ENCODE measurements around the gene RPS15.

Gene RPS15

GRCh38 chr19:1466018-1466460 is 27.8 kb downstream of the RPS15 start:
- Histone ChIP-seq H3K4me3 (ENCODE audit: low read depth in 1 of 2, low read length in 1 of 2) (no peak overlapping the region), H3K36me3 (peaks cover 4% of the 10 kb centered on the region), H3K27me3 (peaks cover 79% of the 10 kb centered on the region), H3K9me3 (no peaks in the 10 kb centered on the region), H3K4me1 (ENCODE audit: control insufficient read depth in 1 of 2, insufficient read depth in 1 of 2, low read depth in 1 of 2, low read length in 1 of 2) (peaks cover 12 to 38% of the 10 kb centered on the region in 2 experiments), H3K27ac (no peak overlapping the region)
- TF ChIP-seq CTCF (IDR thresholded peaks at IDR 0.05) = no peak

GRCh38 chr19:1466461-1467214 is 28.4 kb downstream of the RPS15 start:
- H3K4me3 ChIP-seq (ENCODE audit: low read depth in 1 of 2, low read length in 1 of 2) = no peak overlapping the region
- no peaks in the 10 kb centered on the region for H3K9me3 ChIP-seq
- no peak overlapping the region for H3K27ac ChIP-seq
- peaks cover 17 to 44% of the 10 kb centered on the region in 2 experiments for H3K4me1 ChIP-seq (ENCODE audit: control insufficient read depth in 1 of 2, insufficient read depth in 1 of 2, low read depth in 1 of 2, low read length in 1 of 2)
- peaks cover 85% of the 10 kb centered on the region for H3K27me3 ChIP-seq
- H3K36me3 ChIP-seq = no peaks in the 10 kb centered on the region
- no peak for TF ChIP-seq CTCF (IDR thresholded peaks at IDR 0.05)

- peaks cover 19 to 45% of the 10 kb centered on the region in 2 experiments for H3K4me1 ChIP-seq (ENCODE audit: control insufficient read depth in 1 of 2, insufficient read depth in 1 of 2, low read depth in 1 of 2, low read length in 1 of 2)
- peaks cover 85% of the 10 kb centered on the region for H3K27me3 ChIP-seq
Observed at GRCh38 chr19:1467215-1467489, 29.0 kb downstream of the RPS15 start.

GRCh38 chr19:1467490-1468273 is 29.5 kb downstream of the RPS15 start:
- Histone ChIP-seq H3K4me3 (ENCODE audit: low read depth in 1 of 2, low read length in 1 of 2) (no peak overlapping the region), H3K27ac (no peak overlapping the region), H3K4me1 (ENCODE audit: control insufficient read depth in 1 of 2, insufficient read depth in 1 of 2, low read depth in 1 of 2, low read length in 1 of 2) (peaks cover 19 to 45% of the 10 kb centered on the region in 2 experiments), H3K27me3 (peaks cover 90% of the 10 kb centered on the region), H3K9me3 (no peaks in the 10 kb centered on the region), H3K36me3 (no peaks in the 10 kb centered on the region)
- no peak for TF ChIP-seq CTCF (IDR thresholded peaks at IDR 0.05)

More at GRCh38 chr19:1467215-1467489, 29.0 kb downstream of the RPS15 start:
- Histone ChIP-seq H3K4me3 (ENCODE audit: low read depth in 1 of 2, low read length in 1 of 2) (no peak overlapping the region), H3K27ac (no peak overlapping the region), H3K36me3 (no peaks in the 10 kb centered on the region), H3K9me3 (no peaks in the 10 kb centered on the region)
- TF ChIP-seq CTCF (IDR thresholded peaks at IDR 0.05) = no peak

GRCh38 chr19:1468274-1468820 is 30.2 kb downstream of the RPS15 start:
- Histone ChIP-seq H3K27ac (no peak overlapping the region), H3K36me3 (no peaks in the 10 kb centered on the region), H3K27me3 (peaks cover 97% of the 10 kb centered on the region), H3K4me1 (ENCODE audit: control insufficient read depth in 1 of 2, insufficient read depth in 1 of 2, low read depth in 1 of 2, low read length in 1 of 2) (peaks cover 19 to 45% of the 10 kb centered on the region in 2 experiments), H3K9me3 (no peaks in the 10 kb centered on the region), H3K4me3 (ENCODE audit: low read depth in 1 of 2, low read length in 1 of 2) (no peak overlapping the region)
- no peak for TF ChIP-seq CTCF (IDR thresholded peaks at IDR 0.05)

Measured in neutrophil (primary cell).